ENCODE measurements around the gene ATXN3L.

ATXN3L gene

GRCh38 chrX:13323241-13323640 is 3.4 kb upstream of the ATXN3L start:
- Histone ChIP-seq H3K9me3 (no peaks in the 10 kb centered on the region), H3K4me1 (no peaks in the 10 kb centered on the region), H3K4me3 (ENCODE audit: low read depth, low read length) (no peak overlapping the region), H3K36me3 (no peaks in the 10 kb centered on the region), H3K27me3 (no peaks in the 10 kb centered on the region)
- no peak for DNase-seq
- no peak for TF ChIP-seq CTCF (IDR thresholded peaks at IDR 0.05; ENCODE audit: low read depth, low read length)

DNA sequence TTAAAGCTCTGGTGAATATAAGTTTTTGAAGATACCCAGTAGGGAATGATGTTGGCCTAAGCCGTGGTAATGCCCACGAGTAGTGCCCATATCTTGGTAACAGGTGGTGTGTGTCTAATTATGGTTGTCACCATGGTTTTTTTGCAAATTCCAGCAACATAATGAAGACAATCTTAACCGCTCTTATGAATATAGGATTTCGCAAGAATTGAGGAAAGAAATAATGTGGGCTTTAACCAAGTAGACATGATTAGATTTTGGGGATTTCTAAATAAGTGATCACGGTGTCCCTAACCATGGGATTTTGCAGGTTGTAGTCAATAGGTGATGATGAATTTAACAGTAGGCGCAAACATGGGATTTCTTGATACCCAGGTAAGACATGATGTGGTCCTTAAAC is 2.5 kb downstream of the ATXN3L start:
- no peak for DNase-seq
- Histone ChIP-seq H3K4me1 (no peaks in the 10 kb centered on the region), H3K9me3 (no peaks in the 10 kb centered on the region), H3K4me3 (ENCODE audit: low read depth, low read length) (no peak overlapping the region), H3K36me3 (no peaks in the 10 kb centered on the region), H3K27me3 (no peaks in the 10 kb centered on the region)
- no peak for TF ChIP-seq CTCF (IDR thresholded peaks at IDR 0.05; ENCODE audit: low read depth, low read length)

- Histone ChIP-seq H3K4me1 (no peaks in the 10 kb centered on the region), H3K9me3 (no peaks in the 10 kb centered on the region), H3K27me3 (no peaks in the 10 kb centered on the region), H3K36me3 (no peaks in the 10 kb centered on the region), H3K4me3 (ENCODE audit: low read depth, low read length) (no peak overlapping the region)
- DNase-seq = no peak
- TF ChIP-seq CTCF (IDR thresholded peaks at IDR 0.05; ENCODE audit: low read depth, low read length) = no peak
Observed at GRCh38 chrX:13311560-13311959, 8.3 kb downstream of the ATXN3L start.

- Histone ChIP-seq H3K9me3 (no peaks in the 10 kb centered on the region), H3K4me1 (no peaks in the 10 kb centered on the region), H3K36me3 (no peaks in the 10 kb centered on the region), H3K4me3 (ENCODE audit: low read depth, low read length) (no peak overlapping the region), H3K27me3 (no peaks in the 10 kb centered on the region)
- TF ChIP-seq CTCF (IDR thresholded peaks at IDR 0.05; ENCODE audit: low read depth, low read length) = no peak
- DNase-seq = no peak
Observed at GRCh38 chrX:13309631-13310030, 10.2 kb downstream of the ATXN3L start.

- no peaks in the 10 kb centered on the region for H3K36me3 ChIP-seq
Observed at GRCh38 chrX:13307041-13307440, 12.8 kb downstream of the ATXN3L start.

DNA sequence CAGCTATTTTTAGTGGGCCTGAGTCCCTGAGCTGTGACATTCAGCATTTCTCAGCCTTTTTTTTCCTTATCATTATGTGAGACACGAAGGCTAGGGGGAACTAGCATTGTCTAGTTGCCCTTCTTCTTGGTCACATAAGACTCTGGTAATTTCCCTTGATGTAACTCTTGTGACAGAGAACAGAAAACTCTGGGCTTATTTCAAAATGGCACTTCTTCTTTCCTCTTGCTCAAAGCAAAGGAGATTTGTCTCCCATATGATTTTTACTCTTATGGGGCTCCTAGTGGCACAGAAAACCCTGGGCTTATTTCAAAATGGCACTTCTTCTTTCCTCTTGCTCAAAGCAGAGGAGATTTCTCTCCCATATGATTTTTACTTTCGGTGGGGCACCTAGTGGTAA is 14.7 kb downstream of the ATXN3L start:
- no peaks in the 10 kb centered on the region for H3K36me3 ChIP-seq
- H3K9me3 ChIP-seq = no peaks in the 10 kb centered on the region
- no peaks in the 10 kb centered on the region for H3K27me3 ChIP-seq
- H3K4me3 ChIP-seq (ENCODE audit: low read depth, low read length) = no peak overlapping the region
- no peak for TF ChIP-seq CTCF (IDR thresholded peaks at IDR 0.05; ENCODE audit: low read depth, low read length)
- DNase-seq = no peak
- no peaks in the 10 kb centered on the region for H3K4me1 ChIP-seq

More at GRCh38 chrX:13307041-13307440, 12.8 kb downstream of the ATXN3L start:
- H3K4me1 ChIP-seq = no peaks in the 10 kb centered on the region
- H3K9me3 ChIP-seq = no peaks in the 10 kb centered on the region
- DNase-seq = no peak
- no peak for TF ChIP-seq CTCF (IDR thresholded peaks at IDR 0.05; ENCODE audit: low read depth, low read length)
- H3K4me3 ChIP-seq (ENCODE audit: low read depth, low read length) = no peak overlapping the region
- H3K27me3 ChIP-seq = no peaks in the 10 kb centered on the region
